ENCODE measurements around the gene NHERF1. TPM values are rescaled to one million over a fixed set of nuclear protein-coding genes. Genes with fewer than 3 reads are reported as not detected.

Gene NHERF1
- total RNA-seq, 2 experiments from 2014 or later, result 284 to 377 TPM

DNA sequence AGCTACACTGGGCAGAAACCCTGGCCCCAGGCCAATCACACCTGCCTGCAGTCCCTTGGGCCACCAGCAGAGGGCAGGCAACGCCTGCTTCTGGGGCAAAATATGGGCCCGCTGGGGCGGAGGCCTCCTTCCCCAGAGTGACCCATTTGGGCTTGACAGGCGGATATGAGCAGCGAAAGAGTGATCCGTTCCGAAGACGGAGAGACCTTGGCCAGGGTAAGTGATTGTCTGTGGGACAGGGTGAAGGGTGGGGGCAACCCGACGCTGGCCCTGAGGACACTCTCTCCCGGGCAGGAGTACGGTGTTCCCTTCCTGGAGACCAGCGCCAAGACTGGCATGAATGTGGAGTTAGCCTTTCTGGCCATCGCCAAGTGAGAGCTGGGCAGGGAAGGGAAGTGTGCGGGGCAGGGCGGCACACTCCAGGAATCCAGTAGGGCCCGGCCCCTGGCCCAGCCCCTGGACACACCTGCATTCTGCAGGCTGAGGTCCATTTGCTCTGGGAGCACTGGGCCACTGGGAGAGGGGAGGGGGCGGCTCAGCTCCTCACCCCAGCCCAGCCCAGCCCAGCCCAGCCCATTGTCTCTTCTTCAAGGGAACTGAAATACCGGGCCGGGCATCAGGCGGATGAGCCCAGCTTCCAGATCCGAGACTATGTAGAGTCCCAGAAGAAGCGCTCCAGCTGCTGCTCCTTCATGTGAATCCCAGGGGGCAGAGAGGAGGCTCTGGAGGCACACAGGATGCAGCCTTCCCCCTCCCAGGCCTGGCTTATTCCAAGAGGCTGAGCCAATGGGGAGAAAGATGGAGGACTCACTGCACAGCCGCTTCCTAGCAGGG lies 3.5 kb upstream of the NHERF1 start:
- Mint-ChIP-seq H3K27me3 (no peaks in the 10 kb centered on the region), H3K27ac (peak overlapping the region; percentile 65), H3K4me1 (peaks cover 70% of the 10 kb centered on the region), H3K36me3 (peaks cover 24% of the 10 kb centered on the region), H3K9me3 (ENCODE audit: low read depth) (no peaks in the 10 kb centered on the region), H3K4me3 (peak overlapping the region; percentile 38)
- CTCF ChIA-PET, result interaction anchor here (0.7 to 4.7 kb wide), 23 partner anchors 7 to 377 kb away, joined by 3 to 110 read pairs (median 5); partner anchors contain the start of genes FDXR, GPR142, GRIN2C and NAT9
- peak; percentile 7 for ATAC-seq
- DNase-seq, result peak; percentile 89

DNA sequence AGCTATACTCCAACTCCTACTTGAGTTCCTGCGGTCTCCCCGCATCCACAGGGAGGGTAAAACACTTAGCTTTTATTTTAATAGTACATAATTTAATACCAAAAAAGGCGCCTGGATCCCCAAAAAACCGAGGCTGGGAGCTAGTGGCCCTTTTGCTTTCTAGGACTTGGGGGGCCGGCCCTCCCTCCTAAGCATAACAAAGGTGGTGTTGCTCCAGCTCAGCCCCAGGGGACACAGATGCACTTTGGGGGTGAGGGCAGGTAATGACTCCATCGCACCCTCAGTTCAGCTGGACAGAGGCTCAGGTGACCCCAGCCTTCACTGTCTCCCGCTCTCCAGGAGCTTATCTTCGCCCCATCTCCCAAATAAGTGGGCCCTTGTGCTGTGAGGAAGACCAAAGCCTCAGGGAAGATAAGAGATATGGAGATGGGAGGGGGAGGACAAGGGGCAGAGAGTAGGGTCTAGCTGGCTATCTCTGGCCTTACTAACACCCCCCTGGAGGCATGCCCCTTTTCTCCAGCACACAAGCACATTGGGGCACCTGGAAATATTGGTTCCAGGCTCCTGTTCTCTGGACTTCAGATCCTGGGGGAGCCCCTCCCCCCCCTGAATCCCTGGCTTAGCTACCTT lies 2.8 kb upstream of the NHERF1 start:
- CTCF ChIA-PET, result interaction anchor here (0.7 to 4.7 kb wide), 19 partner anchors 8 to 215 kb away, joined by 3 to 110 read pairs (median 6); partner anchors contain the start of genes FDXR, GRIN2C, NAT9 and RAB37
- H3K4me3 Mint-ChIP-seq, result no peak overlapping the region
- H3K36me3 Mint-ChIP-seq, result peaks cover 30% of the 10 kb centered on the region
- no peak overlapping the region for H3K27ac Mint-ChIP-seq
- DNase-seq (no peak), ATAC-seq (no peak)
- H3K4me1 Mint-ChIP-seq, result peaks cover 62% of the 10 kb centered on the region
- H3K9me3 Mint-ChIP-seq (ENCODE audit: low read depth), result no peaks in the 10 kb centered on the region
- H3K27me3 Mint-ChIP-seq, result no peaks in the 10 kb centered on the region

- no peaks in the 10 kb centered on the region for H3K9me3 Mint-ChIP-seq (ENCODE audit: low read depth)
- CTCF ChIA-PET, result interaction anchor here (1.2 to 4.7 kb wide), 12 partner anchors 9 to 119 kb away, joined by 3 to 110 read pairs (median 38); partner anchors contain the start of genes GRIN2C, NAT9 and RAB37
- DNase-seq (no peak), ATAC-seq (no peak)
- peak overlapping the region; percentile 74 for H3K27ac Mint-ChIP-seq
- H3K27me3 Mint-ChIP-seq, result no peaks in the 10 kb centered on the region
- peaks cover 38% of the 10 kb centered on the region for H3K36me3 Mint-ChIP-seq
- H3K4me1 Mint-ChIP-seq, result peaks cover 55% of the 10 kb centered on the region
- H3K4me3 Mint-ChIP-seq, result no peak overlapping the region
These were observed 2.1 kb upstream of the NHERF1 start for GRCh38 chr17:74746376-74746775.

- Mint-ChIP-seq H3K4me3 (peak overlapping the region; percentile 16), H3K9me3 (ENCODE audit: low read depth) (no peaks in the 10 kb centered on the region)
- CTCF ChIA-PET, result interaction anchor here (0.7 to 4.7 kb wide), 10 partner anchors 9 to 119 kb away, joined by 3 to 110 read pairs (median 45); partner anchors contain the start of genes NAT9 and RAB37
These were observed 1.5 kb upstream of the NHERF1 start for GRCh38 chr17:74746922-74747321.

DNA sequence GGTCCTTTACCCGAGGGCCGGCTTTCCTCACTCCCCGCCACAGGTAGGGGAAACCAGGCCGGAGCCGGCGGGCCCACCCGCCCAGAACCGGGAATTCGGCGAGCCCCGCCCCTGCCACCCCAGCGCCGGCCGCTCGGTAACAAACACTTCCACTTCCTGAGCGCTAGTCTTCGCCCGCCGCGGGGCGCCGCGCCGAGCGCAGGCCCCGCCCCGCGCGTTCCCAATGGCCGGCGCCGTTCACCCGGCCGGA lies 224 bp upstream of the NHERF1 start:
- no peaks in the 10 kb centered on the region for H3K9me3 Mint-ChIP-seq (ENCODE audit: low read depth)
- H3K4me3 Mint-ChIP-seq, result peak overlapping the region; percentile 100
- peak overlapping the region; percentile 59 for H3K27ac Mint-ChIP-seq
- CTCF ChIA-PET, result interaction anchor here (0.7 to 4.7 kb wide), 9 partner anchors 9 to 117 kb away, joined by 3 to 110 read pairs (median 42); partner anchors contain the start of genes NAT9 and RAB37
- no peak for ATAC-seq
- no peaks in the 10 kb centered on the region for H3K27me3 Mint-ChIP-seq
- DNase-seq, result no peak
- H3K36me3 Mint-ChIP-seq, result peaks cover 50% of the 10 kb centered on the region
- H3K4me1 Mint-ChIP-seq, result peaks cover 54% of the 10 kb centered on the region

More at GRCh38 chr17:74746922-74747321, 1.5 kb upstream of the NHERF1 start:
- no peak for ATAC-seq
- Mint-ChIP-seq H3K4me1 (peaks cover 54% of the 10 kb centered on the region), H3K27me3 (no peaks in the 10 kb centered on the region), H3K27ac (peak overlapping the region; percentile 74), H3K36me3 (peaks cover 42% of the 10 kb centered on the region)
- DNase-seq, result no peak

DNA sequence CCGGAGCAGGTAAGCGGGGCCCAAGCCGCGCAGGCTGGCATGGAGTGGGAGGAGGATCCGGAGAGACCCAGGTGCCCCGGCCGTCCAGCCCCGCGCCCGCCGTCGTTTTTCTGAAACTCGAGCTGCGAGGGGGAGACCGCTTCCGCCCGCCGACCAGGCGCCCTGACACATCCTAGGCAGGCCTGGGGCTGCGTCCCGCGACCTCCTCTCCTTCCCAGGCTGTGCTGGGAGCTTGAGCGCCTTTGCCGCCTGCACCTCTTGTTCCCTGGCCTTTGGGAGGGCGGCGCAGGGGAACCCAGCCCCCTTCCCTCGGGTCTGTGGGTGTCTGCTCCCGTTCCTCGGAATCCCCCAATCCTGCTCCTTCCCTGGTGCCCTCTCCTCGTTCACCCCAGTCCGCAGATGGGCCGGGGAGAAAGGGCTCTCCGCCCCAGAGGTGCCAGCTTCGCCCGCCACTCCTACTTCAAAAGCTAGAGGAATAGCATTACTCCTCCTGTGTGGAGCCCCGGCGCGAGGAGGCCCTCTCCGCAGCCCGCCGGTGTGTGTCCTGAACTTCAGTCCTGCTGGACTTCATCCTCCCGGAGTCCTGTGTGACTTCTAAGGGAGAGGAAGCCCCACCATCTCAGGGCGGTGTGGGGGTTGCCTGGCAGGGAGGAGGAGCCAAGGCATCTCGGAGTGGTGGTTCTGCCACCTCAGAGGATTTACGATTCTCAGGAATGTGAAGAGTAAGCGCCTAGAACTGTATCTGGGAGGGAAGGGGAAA lies 1.0 kb downstream of the NHERF1 start:
- Mint-ChIP-seq H3K4me3 (peak overlapping the region; percentile 100), H3K9me3 (ENCODE audit: low read depth) (no peaks in the 10 kb centered on the region), H3K27me3 (no peaks in the 10 kb centered on the region), H3K4me1 (peaks cover 54% of the 10 kb centered on the region), H3K36me3 (peaks cover 42% of the 10 kb centered on the region), H3K27ac (peak overlapping the region; percentile 85)
- CTCF ChIA-PET, result interaction anchor here (1.2 to 15.6 kb wide), 10 partner anchors 10 to 212 kb away, joined by 3 to 206 read pairs (median 17); partner anchors contain the start of genes NAT9 and RAB37
- ATAC-seq, result peak; percentile 1
- peak; percentile 78 for DNase-seq

DNA sequence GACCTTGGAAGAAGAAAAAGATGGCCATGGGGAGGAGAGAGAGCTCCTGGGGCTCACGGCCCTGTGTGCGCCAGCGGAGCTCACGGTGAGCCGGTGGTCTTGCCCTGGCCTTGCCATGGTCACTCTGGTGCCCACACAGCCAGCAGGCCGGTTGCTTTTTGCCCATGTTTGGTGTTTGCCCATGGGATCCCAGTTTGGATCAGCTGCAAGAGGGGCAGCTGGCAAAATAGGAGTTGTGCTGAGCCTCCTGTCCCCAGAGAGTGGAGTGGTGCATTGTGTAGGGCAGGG lies 1.6 kb downstream of the NHERF1 start:
- CTCF ChIA-PET, result interaction anchor here (1.2 to 15.6 kb wide), 11 partner anchors 8 to 211 kb away, joined by 3 to 206 read pairs (median 16); partner anchors contain the start of genes NAT9 and RAB37
- Mint-ChIP-seq H3K9me3 (ENCODE audit: low read depth) (no peaks in the 10 kb centered on the region), H3K27me3 (no peaks in the 10 kb centered on the region), H3K4me1 (peaks cover 54% of the 10 kb centered on the region), H3K36me3 (peaks cover 44% of the 10 kb centered on the region), H3K4me3 (peak overlapping the region; percentile 100), H3K27ac (peak overlapping the region; percentile 85)
- DNase-seq (no peak), ATAC-seq (no peak)

DNA sequence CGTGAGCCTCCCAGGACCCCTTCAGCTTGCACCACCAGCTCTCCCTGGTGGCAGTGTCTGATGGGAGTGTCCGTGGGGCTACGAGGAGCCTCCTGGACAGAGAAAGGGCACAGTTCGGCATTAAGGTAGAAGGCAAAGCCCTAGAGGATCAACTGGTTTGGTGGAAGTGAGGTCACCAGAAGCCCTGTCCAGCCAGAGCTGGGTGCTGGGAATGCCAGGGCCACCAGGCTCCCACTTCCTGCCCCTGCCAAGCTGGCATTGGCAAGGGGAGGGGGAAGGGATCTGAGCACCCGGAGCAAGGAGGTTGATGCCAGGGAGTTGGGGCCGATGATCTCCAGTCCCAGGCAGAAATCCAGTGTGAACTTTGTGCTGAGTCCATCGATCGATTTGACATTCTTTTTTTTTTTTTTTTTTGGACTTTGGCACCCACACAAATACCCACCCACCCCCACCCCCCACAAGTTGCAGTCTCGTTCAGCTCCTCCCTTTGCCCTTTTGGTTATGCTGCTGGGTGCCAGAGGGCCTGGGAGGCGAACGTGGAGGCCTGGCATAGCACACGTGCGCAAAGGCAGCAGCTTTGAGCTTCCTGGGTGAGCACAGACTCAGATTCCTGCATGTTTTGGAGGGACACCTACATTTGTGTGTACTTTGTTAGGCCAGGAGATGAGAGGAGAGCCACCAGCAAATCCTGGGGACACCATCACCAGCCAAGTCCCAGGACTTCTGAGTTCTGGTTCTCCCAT lies 2.1 kb downstream of the NHERF1 start:
- no peak for DNase-seq
- Mint-ChIP-seq H3K9me3 (ENCODE audit: low read depth) (no peaks in the 10 kb centered on the region), H3K4me1 (peaks cover 59% of the 10 kb centered on the region), H3K36me3 (peaks cover 49% of the 10 kb centered on the region), H3K27ac (peak overlapping the region; percentile 88), H3K4me3 (peak overlapping the region; percentile 100), H3K27me3 (no peaks in the 10 kb centered on the region)
- CTCF ChIA-PET, result interaction anchor here (1.2 to 15.6 kb wide), 10 partner anchors 9 to 211 kb away, joined by 3 to 206 read pairs (median 17); partner anchors contain the start of genes NAT9 and RAB37
- no peak for ATAC-seq

GRCh38 chr17:74752415-74752814 lies 4.0 kb downstream of the NHERF1 start:
- Mint-ChIP-seq H3K36me3 (peaks cover 52% of the 10 kb centered on the region), H3K4me3 (peak overlapping the region; percentile 100), H3K27me3 (no peaks in the 10 kb centered on the region), H3K9me3 (ENCODE audit: low read depth) (no peaks in the 10 kb centered on the region), H3K4me1 (peaks cover 60% of the 10 kb centered on the region), H3K27ac (peak overlapping the region; percentile 88)
- CTCF ChIA-PET, result interaction anchor here (1.0 to 15.6 kb wide), 8 partner anchors 10 to 111 kb away, joined by 3 to 206 read pairs (median 20); partner anchors contain the start of genes NAT9 and RAB37
- no peak for ATAC-seq
- DNase-seq, result no peak

DNA sequence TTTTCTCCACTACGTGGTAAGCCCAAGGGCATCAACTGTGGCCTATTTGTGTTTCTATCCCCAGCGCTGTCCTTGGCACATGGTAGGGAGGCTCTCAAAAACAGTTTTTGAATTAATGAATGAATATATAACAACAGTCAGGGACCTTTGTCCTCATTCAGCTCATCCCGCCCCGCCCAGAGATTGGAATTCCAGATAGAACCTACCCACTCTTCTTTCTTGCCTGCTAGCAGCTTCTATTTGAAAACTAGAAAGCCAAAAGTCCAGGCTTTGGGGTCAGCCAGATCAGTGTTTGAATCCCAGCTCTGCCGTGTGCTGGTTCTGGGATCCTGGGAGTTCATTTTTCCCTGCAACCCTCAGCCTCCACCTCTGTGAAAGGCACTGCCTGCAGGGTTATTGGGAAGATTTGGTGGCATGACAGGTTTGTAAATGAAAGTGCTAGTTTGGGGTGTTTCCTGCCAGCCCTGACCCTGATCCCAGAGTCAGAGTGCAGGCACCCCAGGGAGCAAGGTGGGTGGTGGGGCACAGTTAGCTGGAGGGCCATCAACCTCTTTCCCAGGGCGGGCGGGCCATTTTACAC lies 4.5 kb downstream of the NHERF1 start:
- CTCF ChIA-PET, result interaction anchor here (1.1 to 15.6 kb wide), 8 partner anchors 7 to 95 kb away, joined by 3 to 206 read pairs (median 18); partner anchors contain the start of genes NAT9 and RAB37
- ATAC-seq (no peak), DNase-seq (no peak)
- H3K9me3 Mint-ChIP-seq (ENCODE audit: low read depth), result no peaks in the 10 kb centered on the region
- H3K27me3 Mint-ChIP-seq, result no peaks in the 10 kb centered on the region
- peaks cover 60% of the 10 kb centered on the region for H3K4me1 Mint-ChIP-seq
- peak overlapping the region; percentile 100 for H3K4me3 Mint-ChIP-seq
- H3K27ac Mint-ChIP-seq, result peak overlapping the region; percentile 88
- peaks cover 52% of the 10 kb centered on the region for H3K36me3 Mint-ChIP-seq

GRCh38 chr17:74754832-74755231 lies 6.4 kb downstream of the NHERF1 start:
- H3K36me3 Mint-ChIP-seq, result peaks cover 49% of the 10 kb centered on the region
- no peaks in the 10 kb centered on the region for H3K9me3 Mint-ChIP-seq (ENCODE audit: low read depth)
- DNase-seq, result no peak
- peaks cover 78% of the 10 kb centered on the region for H3K4me1 Mint-ChIP-seq
- H3K4me3 Mint-ChIP-seq, result no peak overlapping the region
- H3K27ac Mint-ChIP-seq, result no peak overlapping the region
- no peaks in the 10 kb centered on the region for H3K27me3 Mint-ChIP-seq
- CTCF ChIA-PET, result interaction anchor here (1.1 to 15.6 kb wide), 10 partner anchors 9 to 206 kb away, joined by 3 to 206 read pairs (median 16); partner anchors contain the start of genes NAT9 and RAB37
- ATAC-seq, result no peak

DNA sequence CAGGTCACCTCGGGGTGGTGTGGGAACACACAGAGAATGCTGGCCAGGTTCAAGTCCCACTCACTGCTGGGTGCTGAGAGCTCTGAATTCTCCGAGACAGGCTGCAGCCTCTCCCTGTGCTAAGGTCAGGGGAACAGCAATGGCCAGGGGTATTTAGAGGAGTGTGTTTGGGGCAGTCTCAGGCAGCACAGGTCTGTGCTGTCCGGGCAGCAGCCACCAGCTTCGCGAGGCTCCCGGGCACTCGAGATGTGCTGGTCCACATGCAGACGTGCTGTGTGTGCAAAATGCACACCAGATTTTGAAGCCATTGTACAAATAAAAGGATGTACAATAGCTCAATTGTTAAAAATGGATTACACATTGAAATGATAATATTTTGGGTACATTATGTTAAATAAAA lies 7.1 kb downstream of the NHERF1 start:
- Mint-ChIP-seq H3K36me3 (peaks cover 43% of the 10 kb centered on the region), H3K4me1 (peaks cover 85% of the 10 kb centered on the region), H3K4me3 (no peak overlapping the region), H3K9me3 (ENCODE audit: low read depth) (no peaks in the 10 kb centered on the region), H3K27me3 (no peaks in the 10 kb centered on the region), H3K27ac (no peak overlapping the region)
- DNase-seq (no peak), ATAC-seq (no peak)
- CTCF ChIA-PET, result interaction anchor here (1.1 to 15.6 kb wide), 8 partner anchors 9 to 205 kb away, joined by 3 to 206 read pairs (median 16); partner anchors contain the start of genes NAT9 and RAB37
